Effector CD8-positive, alpha-beta T cell (primary cell): ENCODE data around the gene RBFOX2.
"Not testable (repeated sequence)": the region's sequence is repeated elsewhere in the genome, so short reads cannot be mapped to it uniquely, and the experiment has no call there.

Experiments used
- DNase-seq: peaks from one replicate; lab custom pipeline; 2025; lab: John Stamatoyannopoulos, UW

RBFOX2 gene

GRCh38 chr22:35834061-35834460, 194.6 kb downstream of the RBFOX2 start:
- no peak for DNase-seq

DNA sequence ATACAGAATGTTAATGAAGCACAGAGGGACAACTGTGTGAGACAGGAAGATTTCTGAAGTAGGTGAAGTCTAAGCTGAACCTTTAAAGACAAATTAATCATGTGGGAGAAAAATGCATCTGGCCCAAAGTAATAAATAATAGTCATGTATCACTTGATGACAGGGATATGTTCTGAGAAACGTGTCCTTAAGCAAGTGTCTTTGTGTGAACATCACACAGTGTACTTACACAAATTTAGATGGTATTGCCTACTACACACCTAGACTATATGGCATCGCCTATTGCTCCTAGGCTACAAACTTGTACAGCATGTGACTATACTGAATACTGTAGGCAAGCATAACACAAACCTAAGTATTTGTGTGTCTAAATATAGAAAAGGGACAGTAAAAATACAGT, 198.3 kb downstream of the RBFOX2 start:
- DNase-seq = no peak

GRCh38 chr22:35824256-35824655, 204.4 kb downstream of the RBFOX2 start:
- no peak for DNase-seq

- no peak for DNase-seq
Measured at GRCh38 chr22:35821654-35822053, 207.0 kb downstream of the RBFOX2 start.

DNA sequence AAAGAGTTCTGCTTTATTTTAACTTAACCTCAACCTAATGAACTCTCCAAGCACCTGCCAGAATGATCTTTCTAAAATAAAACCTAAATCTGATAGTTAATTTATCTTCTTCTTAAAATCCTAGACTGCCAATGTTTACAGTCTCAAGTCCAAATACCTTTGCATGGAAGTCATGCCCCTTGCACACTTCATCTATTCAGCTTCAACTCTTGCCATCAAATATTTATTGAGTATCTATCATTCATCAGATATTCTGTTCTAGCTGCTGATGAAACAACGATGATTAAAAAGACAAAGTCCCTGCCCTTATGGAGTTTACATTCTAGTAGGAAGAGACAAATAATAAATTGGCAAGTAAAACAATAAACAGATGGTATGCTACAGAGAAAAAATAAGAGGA, 209.2 kb downstream of the RBFOX2 start:
- no peak for DNase-seq

- DNase-seq = no peak
Measured at GRCh38 chr22:35818897-35819296, 209.7 kb downstream of the RBFOX2 start.

DNA sequence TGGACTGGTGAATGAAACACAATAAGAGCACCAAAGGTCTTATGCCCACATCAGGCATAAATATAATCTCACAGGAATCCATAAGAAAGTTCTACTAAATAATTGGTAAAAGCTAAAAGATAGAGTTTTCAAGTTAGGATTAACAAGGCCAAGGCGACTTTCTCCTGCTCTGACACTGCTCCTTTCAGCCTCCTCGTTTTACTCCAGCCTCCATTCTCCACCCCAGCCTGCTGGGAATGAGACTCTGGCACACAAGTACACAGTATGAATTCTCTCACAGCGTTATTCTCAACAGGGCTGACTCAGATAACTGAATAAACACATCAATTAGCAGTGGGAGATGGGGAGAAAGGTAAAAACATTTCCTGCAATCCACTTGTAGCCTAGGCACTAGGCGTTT, 216.0 kb downstream of the RBFOX2 start:
- no peak for DNase-seq

DNA sequence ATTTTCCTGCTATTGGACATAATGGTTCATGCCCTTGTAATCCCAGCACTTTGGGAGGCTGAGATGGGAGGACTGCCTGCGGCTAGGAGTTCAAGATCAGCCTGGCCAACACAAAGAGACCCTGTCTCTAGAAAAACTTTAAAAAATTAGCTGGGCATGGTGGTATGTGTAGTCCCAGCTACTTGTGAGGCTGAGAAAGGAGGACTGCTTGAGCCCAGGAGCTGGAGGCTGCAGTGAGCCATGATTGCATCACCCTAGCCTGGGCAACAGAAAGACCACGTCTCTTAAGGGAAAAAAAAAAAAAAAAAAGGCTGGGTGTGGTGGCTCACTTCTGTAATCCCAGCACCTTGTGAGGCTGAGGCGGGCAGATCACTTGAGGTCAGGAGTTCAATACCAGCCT, 217.0 kb downstream of the RBFOX2 start:
- DNase-seq = no peak

DNA sequence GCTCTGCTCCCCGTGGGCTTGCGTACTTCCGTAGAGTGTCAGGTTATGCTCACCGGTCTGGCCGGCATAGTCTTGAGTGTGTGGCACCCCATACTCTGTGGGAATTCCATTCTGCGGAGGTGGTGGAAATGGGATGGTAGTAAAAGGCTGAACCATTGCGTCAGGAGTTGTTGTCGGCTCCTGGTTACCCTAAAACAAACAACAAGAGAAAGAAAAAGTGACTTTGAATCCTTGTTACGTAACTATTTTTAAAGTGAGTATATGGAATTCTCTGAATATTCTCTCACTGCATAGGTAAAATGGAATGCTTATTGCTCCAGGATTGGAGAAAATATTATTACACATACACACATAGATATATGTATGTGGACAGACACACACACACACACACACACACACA, 218.8 kb downstream of the RBFOX2 start:
- no peak for DNase-seq

- no peak for DNase-seq
Measured at GRCh38 chr22:35808377-35808776, 220.2 kb downstream of the RBFOX2 start.

DNA sequence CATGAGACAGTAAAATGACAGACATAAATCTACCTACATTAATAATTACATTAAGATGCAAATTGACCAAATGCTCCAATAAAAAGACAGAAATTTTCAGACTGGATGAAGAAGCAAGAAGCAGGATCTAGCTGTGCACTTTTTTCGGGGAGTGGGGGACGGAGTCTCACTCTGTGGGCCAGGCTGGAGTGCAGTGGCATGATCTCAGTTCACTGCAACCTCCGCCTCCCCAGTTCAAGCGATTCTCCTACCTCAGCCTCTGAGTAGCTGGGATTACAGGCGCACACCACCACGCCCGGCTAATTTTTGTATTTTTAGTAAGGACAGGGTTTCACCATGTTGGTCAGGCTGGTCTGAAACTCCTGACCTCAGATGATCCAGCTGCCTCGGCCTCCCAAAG, 222.0 kb downstream of the RBFOX2 start:
- DNase-seq = not testable (repeated sequence)

DNA sequence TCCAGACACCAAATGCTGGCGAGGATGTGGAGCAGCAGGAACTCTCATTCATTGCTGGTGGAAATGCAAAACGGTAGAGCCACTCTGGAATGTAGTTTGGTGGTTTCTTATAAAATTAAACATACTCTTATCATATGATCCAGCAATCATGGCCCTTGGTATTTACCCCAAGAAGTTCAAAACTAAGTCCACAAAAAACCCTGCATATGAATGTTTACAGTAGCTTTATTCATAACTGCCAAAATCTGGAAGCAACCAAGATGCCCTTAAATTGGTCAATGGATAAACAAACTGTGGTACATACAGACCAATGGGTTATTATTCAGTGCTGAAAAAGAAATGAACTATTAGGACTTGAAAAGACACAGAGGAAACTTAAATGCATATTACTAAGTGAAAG, 223.2 kb downstream of the RBFOX2 start:
- no peak for DNase-seq

DNA sequence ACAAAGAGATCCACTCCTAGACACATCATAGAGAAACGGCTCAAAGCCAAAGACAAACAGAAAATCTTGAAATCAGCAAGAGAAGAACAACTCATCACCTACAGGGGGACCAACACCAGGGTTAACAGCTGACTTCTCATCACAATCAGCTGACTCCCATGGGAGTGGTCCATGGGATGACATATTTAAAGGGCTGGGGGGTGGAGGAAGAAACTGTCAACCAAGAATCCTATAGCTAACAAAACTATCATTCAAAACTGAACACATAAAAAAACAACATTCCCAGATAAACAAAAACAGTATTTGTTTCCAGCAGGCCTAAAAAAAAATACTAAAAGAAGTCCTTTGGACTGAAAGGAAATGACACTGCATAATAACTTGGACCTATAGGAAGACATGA, 224.2 kb downstream of the RBFOX2 start:
- DNase-seq = no peak

- no peak for DNase-seq
Measured at GRCh38 chr22:35802885-35803284, 225.7 kb downstream of the RBFOX2 start.

- DNase-seq = not testable (repeated sequence)
Measured at GRCh38 chr22:35801301-35801700, 227.3 kb downstream of the RBFOX2 start.

GRCh38 chr22:35799150-35799549, 229.5 kb downstream of the RBFOX2 start:
- no peak for DNase-seq

DNA sequence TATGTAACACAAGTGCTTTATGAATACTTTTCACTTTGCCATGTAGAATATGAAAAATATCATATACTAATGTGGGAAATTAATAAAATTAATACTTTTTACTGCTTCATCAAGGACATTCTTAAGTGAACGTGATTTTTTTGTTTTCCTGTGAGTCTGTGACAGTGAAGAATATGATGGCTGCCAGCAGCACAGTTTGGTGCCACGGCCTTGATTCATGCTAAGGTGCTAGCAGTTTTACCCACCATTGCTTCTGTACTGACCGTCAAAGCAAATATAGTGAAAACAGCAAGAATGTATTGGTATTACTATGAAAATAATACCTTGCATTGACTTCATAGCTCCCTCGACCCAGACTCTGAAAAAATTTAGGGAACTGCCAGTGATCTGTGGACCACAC, 231.2 kb downstream of the RBFOX2 start:
- DNase-seq = no peak

DNA sequence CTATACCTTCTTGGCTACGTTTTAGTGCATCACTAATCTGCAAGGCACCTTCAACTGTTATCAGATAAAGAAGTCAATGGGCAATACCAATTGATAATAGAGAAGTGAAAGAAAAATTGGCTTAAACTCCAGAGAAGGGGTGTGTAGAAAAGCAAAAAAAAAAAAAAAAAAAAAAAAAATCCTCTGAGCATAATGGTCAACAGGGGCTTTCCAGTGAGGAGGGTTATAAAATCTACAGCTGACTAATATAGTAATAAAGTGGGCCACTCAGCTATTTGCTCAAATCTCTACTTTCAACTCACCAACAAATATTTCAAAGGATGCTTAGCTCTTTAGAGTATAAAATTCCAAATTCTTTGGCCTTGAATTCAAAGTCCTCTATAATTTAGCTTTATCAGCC, 233.1 kb downstream of the RBFOX2 start:
- DNase-seq = no peak

- DNase-seq = no peak
Measured at GRCh38 chr22:35792506-35792905, 236.1 kb downstream of the RBFOX2 start.

- not testable (repeated sequence) for DNase-seq
Measured at GRCh38 chr22:35791788-35792187, 236.8 kb downstream of the RBFOX2 start.

GRCh38 chr22:35785181-35785923, 243.3 kb downstream of the RBFOX2 start:
- DNase-seq = no peak

DNA sequence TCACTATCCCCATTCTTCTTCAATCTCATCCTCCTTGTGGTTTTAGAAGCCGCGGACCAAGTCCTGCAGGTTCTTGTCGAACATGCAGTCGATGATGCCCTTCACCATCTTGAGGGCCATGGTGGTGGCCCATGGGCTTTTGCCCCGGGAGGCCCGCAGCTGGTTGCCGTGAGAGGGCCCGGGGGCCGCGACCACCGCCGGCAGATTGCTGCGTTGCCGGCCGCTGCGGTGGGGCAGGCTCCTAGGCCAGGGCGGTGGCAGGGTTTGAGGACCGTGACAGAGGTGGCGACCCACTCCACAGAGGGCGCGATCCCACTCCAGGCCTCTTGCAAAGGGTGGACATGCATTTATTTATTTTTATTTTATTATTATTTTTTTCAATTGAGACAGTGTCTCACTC, 244.0 kb downstream of the RBFOX2 start:
- DNase-seq = no peak

GRCh38 chr22:35783943-35784614, 244.5 kb downstream of the RBFOX2 start:
- no peak for DNase-seq

GRCh38 chr22:35782504-35782903, 246.1 kb downstream of the RBFOX2 start:
- DNase-seq = no peak
